NCI-H187 treated with DMSO at 0.1 percent for 48 hours (cell line): ENCODE measurements around the gene PRELID2.
"Not testable (repeated sequence)": the region's sequence is repeated elsewhere in the genome, so short reads cannot be mapped to it uniquely, and the experiment has no call there.

Source experiments
- DNase-seq: peaks from one replicate; lab custom pipeline; 2025; lab: John Stamatoyannopoulos, UW

The PRELID2 gene

GRCh38 chr5:145834917-145835847 lies at the start of gene PRELID2:
TSS of gene PRELID2 (minus strand) at chr5:145835342. CDS start at chr5:145835251, 91 bp downstream.
- DNase-seq = no peak

DNA sequence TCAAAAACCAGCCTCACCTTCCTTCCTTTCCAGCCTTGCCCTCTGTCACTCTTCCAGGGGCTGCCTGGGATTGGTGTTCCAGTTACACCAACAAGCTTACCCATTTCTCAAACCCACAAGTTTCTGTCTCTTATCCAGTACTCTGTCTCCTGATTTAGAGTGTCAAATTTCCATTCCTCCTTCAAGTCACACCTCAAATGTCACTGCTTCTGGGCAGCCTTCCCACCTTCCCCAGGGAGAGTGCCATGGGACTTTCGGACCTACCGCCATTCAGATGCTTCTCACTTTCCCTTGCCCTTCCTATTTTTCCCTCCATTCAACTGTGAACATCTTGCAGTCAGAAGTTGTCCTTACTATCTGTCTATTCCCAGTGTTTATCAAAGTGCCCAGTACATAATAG lies 39.6 kb upstream of the PRELID2 start:
- no peak for DNase-seq

DNA sequence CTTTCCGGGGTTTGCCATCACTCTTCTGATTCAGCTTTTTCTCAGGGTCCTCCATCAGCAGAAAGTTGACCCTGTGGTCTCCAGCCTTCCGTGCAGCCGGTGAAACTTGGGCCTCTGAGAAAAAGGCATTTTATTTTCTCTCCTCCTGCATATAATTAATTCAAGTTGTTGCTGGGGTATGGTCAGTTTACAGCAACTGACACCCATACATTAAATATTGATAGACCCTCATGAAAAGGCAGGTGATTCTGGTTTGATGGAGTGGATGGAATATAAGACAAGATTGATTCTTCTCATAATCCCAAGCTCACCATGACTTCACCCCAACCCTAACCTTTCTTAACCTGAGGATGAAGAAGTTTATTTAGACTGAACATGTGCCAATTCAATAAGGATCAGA lies 37.8 kb upstream of the PRELID2 start, which contains the start of gene GRXCR2:
Gene GRXCR2, minus strand, starts transcription at position 101 of the 400 bp plus-strand sequence. Its CDS starts 46 bp downstream, at position 55.
- DNase-seq = no peak

GRCh38 chr5:145872486-145872885 lies 37.3 kb upstream of the PRELID2 start:
- DNase-seq = no peak

GRCh38 chr5:145869753-145870152 lies 34.6 kb upstream of the PRELID2 start:
- DNase-seq = no peak

- no peak for DNase-seq
Observed at GRCh38 chr5:145867806-145868205, 32.7 kb upstream of the PRELID2 start.

DNA sequence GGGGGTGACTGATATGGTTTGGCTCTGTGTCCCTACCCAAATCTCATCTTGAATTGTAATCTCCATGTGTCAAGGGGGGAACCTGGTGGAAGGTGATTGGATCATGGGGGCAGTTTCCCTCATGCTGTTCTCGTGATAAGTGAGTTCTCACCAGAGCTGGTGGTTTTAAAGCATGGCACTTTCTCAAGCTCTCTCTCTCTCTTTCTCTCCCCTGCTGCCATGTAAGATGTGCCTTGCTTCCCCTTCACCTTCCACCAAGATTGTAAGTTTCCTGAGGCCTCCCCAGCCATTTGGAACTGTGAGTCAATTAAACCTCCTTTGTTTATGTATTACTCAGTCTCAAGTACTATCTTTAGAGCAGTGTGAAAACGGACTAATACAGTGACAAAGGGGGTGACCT lies 29.3 kb upstream of the PRELID2 start:
- DNase-seq = not testable (repeated sequence)

DNA sequence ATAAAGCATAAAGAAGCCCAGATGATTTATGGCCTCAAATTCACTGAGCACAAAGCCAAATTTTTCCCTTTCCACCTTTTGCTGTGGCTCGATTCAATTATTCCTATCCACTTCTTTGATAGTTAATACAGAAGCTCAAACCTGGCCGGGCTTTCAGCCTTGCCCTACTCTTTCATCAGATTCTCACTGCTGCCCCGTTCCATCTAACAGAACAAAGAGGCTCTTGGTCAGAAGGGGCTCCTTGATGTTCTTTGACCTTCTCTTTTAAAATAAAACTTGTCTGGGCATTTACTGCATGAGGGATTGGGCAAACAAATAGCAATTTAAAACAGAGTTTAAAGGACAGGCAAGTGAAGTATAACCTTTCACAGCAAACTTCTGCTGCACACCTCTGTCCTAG lies 27.9 kb upstream of the PRELID2 start:
- DNase-seq = no peak

DNA sequence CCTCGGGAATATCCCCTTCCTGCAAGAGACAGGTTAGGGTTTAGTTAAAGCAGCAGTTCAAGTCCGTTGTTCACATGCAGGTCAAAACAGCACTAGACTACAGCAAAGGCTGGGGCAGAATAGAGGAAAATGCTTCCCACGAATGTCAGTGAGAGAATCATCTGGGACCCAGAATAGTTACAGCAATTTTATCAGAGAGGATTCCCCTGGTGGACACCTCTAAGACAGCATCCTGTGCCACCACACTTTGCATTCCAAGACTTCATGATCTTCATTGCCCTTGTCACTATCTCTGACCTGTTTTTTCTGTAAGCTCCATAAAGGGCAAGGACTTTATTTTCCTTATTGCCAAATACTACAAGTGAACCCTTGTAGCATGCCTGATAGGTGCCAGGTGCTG lies 24.8 kb upstream of the PRELID2 start:
- DNase-seq = no peak

DNA sequence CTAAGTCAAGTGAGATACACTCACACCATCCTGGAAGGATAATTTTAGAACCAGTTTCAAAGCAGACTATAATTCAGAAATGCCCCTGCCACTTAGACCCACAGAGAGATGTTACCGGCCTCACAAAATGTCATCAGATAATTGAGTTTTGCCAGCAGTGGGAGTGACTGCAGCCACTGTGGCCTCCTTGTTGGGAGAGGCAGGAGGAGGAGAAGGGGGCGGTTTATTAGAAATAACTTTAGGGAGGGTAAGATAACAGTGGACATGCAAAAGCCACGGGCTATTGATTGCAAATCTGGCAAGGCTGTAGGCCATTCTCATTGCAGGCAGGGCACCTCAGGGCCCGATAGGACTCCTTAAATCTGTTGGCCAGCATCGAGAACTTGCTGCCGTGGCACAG lies 24.3 kb upstream of the PRELID2 start:
- no peak for DNase-seq

DNA sequence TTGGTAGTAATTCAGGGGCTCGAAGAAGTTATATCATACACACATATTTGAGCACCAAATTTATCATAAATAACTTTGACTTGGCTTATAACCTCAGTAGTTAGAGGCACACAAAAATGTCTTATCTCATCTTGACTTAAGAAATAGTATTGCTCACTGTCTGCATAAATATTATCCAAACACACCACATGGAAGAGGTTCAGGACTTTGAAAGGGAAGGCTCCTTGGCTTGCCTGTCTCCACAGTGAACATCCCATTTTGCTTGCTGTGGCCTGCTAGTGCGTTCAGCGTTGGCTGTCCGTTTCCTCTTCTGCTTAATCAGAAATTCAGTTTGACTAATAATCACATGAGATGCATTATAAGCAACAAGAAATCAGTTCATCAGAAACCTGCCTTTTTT lies 23.8 kb upstream of the PRELID2 start:
- DNase-seq = no peak

- DNase-seq = no peak
Observed at GRCh38 chr5:145856285-145856818, 21.2 kb upstream of the PRELID2 start.

GRCh38 chr5:145855763-145856267 lies 20.7 kb upstream of the PRELID2 start:
- no peak for DNase-seq

DNA sequence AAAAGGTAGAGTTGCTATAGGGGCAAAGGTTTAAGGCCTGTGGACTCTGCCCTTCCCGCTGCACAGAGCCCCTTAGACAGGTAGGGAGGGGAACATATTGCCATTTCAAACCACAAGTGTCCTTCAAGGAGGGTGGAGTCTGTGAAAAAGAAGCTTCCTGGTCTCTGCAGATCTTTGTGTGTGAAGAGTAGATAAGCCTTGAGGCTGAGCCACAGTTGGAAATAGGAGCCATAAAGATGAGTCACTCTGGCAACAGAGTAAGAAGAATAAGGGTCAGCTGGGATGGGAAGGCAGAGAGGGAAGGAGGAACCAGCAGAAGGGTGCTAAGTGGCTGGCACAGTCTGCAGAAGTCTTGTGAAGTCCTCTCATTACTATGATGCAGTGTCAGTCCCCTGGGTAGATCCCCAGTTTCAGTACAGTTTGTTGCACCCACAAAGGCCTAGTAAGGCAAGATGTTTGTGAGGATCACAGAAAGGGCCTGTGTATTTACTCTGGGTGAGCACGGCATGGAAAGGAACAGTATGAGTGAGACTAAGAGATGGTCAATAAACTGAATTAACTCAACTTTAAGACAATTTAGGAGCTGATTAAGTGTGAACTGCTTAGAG lies 19.6 kb upstream of the PRELID2 start:
- no peak for DNase-seq

DNA sequence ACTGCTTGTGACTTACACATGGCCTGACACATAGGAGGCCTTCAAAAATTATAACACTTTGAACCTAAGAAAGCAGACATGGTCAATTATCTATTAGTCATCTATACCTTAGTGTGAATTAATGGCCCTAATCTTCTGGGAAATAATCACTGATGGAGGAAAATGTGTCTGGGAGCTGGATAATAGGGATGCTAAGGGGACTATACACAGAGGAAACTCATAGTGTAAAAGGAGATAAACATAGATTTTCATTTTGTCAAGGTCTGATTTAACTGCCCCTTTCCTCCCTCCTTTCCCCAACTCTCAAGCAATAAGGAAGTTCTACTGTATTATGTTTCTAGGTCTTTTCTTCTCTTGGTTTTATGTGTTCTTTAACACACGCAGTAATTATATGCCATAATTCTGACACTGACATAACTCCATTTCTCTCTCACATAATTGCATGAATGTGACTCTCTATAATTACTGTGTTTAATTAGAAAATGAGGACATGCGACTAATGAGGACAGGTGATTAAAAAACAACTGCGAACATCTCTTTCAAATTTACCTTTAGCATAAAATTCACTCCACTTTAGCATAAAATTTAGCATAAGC lies 18.7 kb upstream of the PRELID2 start:
- no peak for DNase-seq

GRCh38 chr5:145852990-145853389 lies 17.8 kb upstream of the PRELID2 start:
- DNase-seq = no peak

- DNase-seq = no peak
Observed at GRCh38 chr5:145848854-145849253, 13.7 kb upstream of the PRELID2 start.

DNA sequence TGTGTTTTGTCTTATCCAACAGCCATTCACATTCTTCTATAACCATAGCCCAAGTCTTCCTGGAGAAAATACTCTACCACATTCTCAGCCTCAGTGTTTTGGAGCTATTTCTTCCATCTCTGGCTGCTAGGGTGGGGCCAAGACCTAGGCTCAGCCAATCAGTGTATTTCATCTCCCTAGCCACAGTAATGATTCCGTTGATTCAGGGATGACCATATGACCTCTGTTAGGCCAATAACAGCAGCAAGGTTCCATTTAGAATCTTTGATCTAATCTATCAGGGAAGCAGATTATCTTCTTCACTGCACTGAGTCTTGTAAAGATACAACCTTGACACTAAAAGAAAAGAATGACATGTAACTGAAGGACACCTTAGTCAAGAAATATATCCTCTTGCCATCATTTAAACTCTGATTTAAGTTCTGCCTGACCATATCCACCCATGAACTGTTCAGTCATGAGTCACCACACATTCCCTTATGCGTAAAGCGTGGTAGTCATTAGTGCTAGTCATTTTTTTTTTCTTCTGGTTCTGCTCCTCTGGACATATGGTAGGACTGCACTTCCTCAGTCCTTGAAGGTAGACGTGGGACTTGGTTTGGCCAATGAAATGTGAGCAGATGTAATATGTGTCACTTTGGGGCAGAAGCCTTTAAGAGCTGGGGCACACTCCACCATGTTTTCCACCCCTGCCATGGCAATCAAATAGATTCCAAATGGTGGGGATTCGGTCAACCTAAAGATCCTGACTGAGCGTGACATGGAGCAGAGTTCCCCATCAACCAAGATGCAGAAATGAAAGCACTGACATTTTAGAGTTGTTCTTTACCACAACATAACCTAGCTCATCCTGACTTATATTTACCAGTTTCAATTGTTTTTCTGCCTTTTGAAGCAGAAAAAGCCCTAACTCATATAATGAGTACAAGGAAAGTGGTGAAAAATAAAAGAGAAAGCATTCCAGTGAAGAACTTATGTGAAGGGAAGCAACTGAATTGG lies 12.7 kb upstream of the PRELID2 start:
- DNase-seq = no peak

DNA sequence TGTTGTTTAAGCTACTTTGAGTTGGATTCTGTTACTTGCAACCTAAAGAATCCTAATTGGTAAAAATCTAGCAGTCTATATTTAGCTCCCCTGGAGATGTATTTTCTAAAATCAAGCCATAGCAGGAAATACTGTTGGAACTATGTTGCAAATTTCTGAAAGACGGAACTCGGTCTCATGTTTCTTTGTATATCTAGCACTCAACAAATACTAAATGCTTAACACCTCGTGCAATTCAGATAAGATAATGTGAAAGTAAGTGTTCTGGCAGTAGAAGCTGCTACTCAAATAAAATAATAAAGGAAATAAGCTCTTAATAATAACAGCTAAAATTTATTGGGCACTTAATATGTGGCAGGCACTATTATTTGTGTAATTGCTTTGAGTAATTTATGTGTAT lies 10.9 kb upstream of the PRELID2 start:
- no peak for DNase-seq

DNA sequence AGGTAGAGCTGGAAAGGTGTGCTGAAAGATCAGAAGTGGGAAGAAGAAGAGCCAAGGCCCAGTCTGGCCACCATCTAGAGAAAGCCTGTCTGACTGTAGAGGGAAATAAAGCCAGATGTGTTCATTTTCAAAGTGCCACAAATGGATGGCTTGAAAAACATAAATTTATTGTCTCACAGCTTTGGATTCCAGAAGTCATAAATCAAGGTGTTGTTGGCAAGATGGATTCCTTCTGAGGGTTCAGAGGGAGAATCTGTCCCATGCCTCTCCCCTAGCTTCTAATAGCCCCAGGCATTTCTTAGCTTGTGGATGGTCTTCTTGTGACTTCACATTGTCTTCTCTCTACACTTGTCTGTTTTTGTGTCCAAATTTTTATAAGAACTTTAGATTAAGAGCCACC lies 6.2 kb upstream of the PRELID2 start:
- DNase-seq = no peak

GRCh38 chr5:145840458-145841132 lies 5.5 kb upstream of the PRELID2 start:
- no peak for DNase-seq
